ENCODE data around the gene CETN2. TPM values are rescaled to one million over a fixed set of nuclear protein-coding genes. Genes with fewer than 3 reads are reported as not detected.

Gene CETN2
- total RNA-seq, 2 donors from 2014 or later, result 44.1 to 54.3 TPM

DNA sequence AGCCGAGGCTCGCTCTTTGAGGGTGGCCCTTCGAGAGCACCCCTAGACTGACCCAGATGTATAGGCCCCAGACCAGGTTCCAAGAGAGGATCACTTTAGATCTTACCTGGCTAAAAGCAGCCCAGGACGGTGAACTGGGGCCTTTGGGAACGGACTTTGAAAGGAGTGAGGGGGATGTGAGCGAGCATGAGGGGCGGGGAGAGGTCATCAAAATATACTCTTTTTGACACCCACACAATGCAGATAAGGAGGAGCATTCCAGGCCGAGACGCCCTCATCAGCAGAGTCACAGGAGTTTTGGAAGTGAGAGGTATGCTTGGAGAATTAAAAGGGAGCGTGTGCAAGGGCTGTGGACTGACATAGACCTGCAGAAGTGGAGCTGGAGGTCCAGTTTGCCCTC lies 834 bp upstream of the CETN2 start:
- H3K36me3 Mint-ChIP-seq (ENCODE audit: low read depth), result peaks cover 43% of the 10 kb centered on the region

GRCh38 chrX:152824841-152825374 lies 5.6 kb downstream of the CETN2 start:
- WGBS, 2 experiments (ENCODE audit: insufficient coverage in 1 of 2, insufficient read length in 1 of 2), result 75 to 90% methylated on average over 2 to 7 of the region's 7 CpGs
- Mint-ChIP-seq H3K27me3 (ENCODE audit: insufficient read depth) (peaks cover 1% of the 10 kb centered on the region), H3K36me3 (ENCODE audit: low read depth) (peaks cover 17% of the 10 kb centered on the region), H3K27ac (no peak overlapping the region), H3K4me3 (no peak overlapping the region), H3K4me1 (no peaks in the 10 kb centered on the region), H3K9me3 (peaks cover 48% of the 10 kb centered on the region)
- peaks cover 22% of the 10 kb centered on the region for H3K27me3 ChIP-seq (ENCODE audit: control insufficient read depth, insufficient read depth, low read length, poor library complexity, severe bottlenecking)
- H3K27ac ChIP-seq (ENCODE audit: low read depth, low read length), result no peak overlapping the region
- no peaks in the 10 kb centered on the region for H3K9me3 ChIP-seq (ENCODE audit: control insufficient read depth, low read length)
- H3K36me3 ChIP-seq (ENCODE audit: control insufficient read depth, insufficient read depth, low read length), result peaks cover 24% of the 10 kb centered on the region
- no peak overlapping the region for H3K4me3 ChIP-seq (ENCODE audit: low read length)
- no peaks in the 10 kb centered on the region for H3K4me1 ChIP-seq (ENCODE audit: control insufficient read depth, insufficient read depth, low read length)
- H3K9ac ChIP-seq (ENCODE audit: extremely low read depth, low read length, poor library complexity, severe bottlenecking), result no peak overlapping the region
- DNase-seq, result no peak
- TF ChIP-seq CTCF (conservative IDR thresholded peaks at IDR 0.05), result no peak

More for the DNA sequence above, 834 bp upstream of the CETN2 start:
- Mint-ChIP-seq H3K27me3 (ENCODE audit: insufficient read depth) (no peaks in the 10 kb centered on the region), H3K27ac (peak overlapping the region; percentile 93), H3K9me3 (peaks cover 83% of the 10 kb centered on the region), H3K4me3 (peak overlapping the region; percentile 91), H3K4me1 (no peaks in the 10 kb centered on the region)
- H3K9ac ChIP-seq (ENCODE audit: extremely low read depth, low read length, poor library complexity, severe bottlenecking), result peak overlapping the region; percentile 77
- H3K27me3 ChIP-seq (ENCODE audit: control insufficient read depth, insufficient read depth, low read length, poor library complexity, severe bottlenecking), result no peaks in the 10 kb centered on the region
- no peaks in the 10 kb centered on the region for H3K9me3 ChIP-seq (ENCODE audit: control insufficient read depth, low read length)
- WGBS, 2 experiments (ENCODE audit: insufficient coverage in 1 of 2, insufficient read length in 1 of 2), result 0 to 6% methylated on average over 1 to 7 of the region's 10 CpGs
- DNase-seq, result no peak
- TF ChIP-seq CTCF (conservative IDR thresholded peaks at IDR 0.05), result no peak
- no peaks in the 10 kb centered on the region for H3K4me1 ChIP-seq (ENCODE audit: control insufficient read depth, insufficient read depth, low read length)
- peak overlapping the region; percentile 92 for H3K4me3 ChIP-seq (ENCODE audit: low read length)
- H3K27ac ChIP-seq (ENCODE audit: low read depth, low read length), result no peak overlapping the region
- peaks cover 24% of the 10 kb centered on the region for H3K36me3 ChIP-seq (ENCODE audit: control insufficient read depth, insufficient read depth, low read length)

- H3K4me3 ChIP-seq (ENCODE audit: low read length), result no peak overlapping the region
- H3K27ac Mint-ChIP-seq, result no peak overlapping the region
- DNase-seq, result no peak
- WGBS, 2 experiments (ENCODE audit: insufficient coverage in 1 of 2, insufficient read length in 1 of 2), result 75 to 78% methylated on average over 2 to 6 of the region's 6 CpGs
- H3K4me3 Mint-ChIP-seq, result no peak overlapping the region
- TF ChIP-seq CTCF (conservative IDR thresholded peaks at IDR 0.05), result no peak
- no peaks in the 10 kb centered on the region for H3K9me3 ChIP-seq (ENCODE audit: control insufficient read depth, low read length)
- H3K9me3 Mint-ChIP-seq, result peaks cover 42% of the 10 kb centered on the region
- no peak overlapping the region for H3K9ac ChIP-seq (ENCODE audit: extremely low read depth, low read length, poor library complexity, severe bottlenecking)
- no peaks in the 10 kb centered on the region for H3K4me1 Mint-ChIP-seq
- peaks cover 13% of the 10 kb centered on the region for H3K36me3 Mint-ChIP-seq (ENCODE audit: low read depth)
- no peaks in the 10 kb centered on the region for H3K4me1 ChIP-seq (ENCODE audit: control insufficient read depth, insufficient read depth, low read length)
- no peak overlapping the region for H3K27ac ChIP-seq (ENCODE audit: low read depth, low read length)
- peaks cover 22% of the 10 kb centered on the region for H3K27me3 ChIP-seq (ENCODE audit: control insufficient read depth, insufficient read depth, low read length, poor library complexity, severe bottlenecking)
- H3K36me3 ChIP-seq (ENCODE audit: control insufficient read depth, insufficient read depth, low read length), result peaks cover 18% of the 10 kb centered on the region
- H3K27me3 Mint-ChIP-seq (ENCODE audit: insufficient read depth), result peaks cover 1% of the 10 kb centered on the region
Observed at GRCh38 chrX:152823657-152824056, 6.9 kb downstream of the CETN2 start.
